ENCODE measurements around the gene KRTAP5-2.

DNA sequence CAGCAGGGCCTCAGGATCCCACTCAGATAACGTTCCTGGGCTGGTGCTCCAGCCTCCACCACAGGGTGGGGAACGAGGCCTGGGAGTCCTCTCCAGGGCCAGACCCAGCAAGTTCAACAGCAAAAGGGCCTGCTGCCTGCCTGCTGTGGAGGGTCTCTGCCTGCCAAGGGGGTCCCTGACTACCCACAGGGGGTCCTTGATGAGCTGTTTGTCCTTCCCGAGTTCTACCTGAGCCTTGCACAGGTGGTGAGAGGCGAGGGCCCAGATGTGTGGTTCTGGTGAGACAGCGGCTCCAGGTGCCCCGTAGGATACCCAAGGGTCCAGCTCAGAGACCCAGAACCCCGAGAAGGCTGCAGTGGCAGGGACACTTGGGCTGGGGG is 30.4 kb downstream of the KRTAP5-2 start:
- TF ChIP-seq POLR2AphosphoS5 (IDR thresholded peaks at IDR 0.05) (no peak), POLR2A (IDR thresholded peaks at IDR 0.05) (no peak), EP300 (IDR thresholded peaks at IDR 0.05; ENCODE audit: low read depth) (no peak)
- TF ChIP-seq, protein P1, sequence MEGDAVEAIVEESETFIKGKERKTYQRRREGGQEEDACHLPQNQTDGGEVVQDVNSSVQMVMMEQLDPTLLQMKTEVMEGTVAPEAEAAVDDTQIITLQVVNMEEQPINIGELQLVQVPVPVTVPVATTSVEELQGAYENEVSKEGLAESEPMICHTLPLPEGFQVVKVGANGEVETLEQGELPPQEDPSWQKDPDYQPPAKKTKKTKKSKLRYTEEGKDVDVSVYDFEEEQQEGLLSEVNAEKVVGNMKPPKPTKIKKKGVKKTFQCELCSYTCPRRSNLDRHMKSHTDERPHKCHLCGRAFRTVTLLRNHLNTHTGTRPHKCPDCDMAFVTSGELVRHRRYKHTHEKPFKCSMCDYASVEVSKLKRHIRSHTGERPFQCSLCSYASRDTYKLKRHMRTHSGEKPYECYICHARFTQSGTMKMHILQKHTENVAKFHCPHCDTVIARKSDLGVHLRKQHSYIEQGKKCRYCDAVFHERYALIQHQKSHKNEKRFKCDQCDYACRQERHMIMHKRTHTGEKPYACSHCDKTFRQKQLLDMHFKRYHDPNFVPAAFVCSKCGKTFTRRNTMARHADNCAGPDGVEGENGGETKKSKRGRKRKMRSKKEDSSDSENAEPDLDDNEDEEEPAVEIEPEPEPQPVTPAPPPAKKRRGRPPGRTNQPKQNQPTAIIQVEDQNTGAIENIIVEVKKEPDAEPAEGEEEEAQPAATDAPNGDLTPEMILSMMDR (IDR thresholded peaks at IDR 0.05): no peak
